Right hindlimb (tissue), 1 donor: ENCODE measurements around the gene INS.

Experiments
- DNase-seq: peaks from one replicate; pipeline ENCODE4 v3.0.0-alpha.2; 2018

The INS gene

DNA sequence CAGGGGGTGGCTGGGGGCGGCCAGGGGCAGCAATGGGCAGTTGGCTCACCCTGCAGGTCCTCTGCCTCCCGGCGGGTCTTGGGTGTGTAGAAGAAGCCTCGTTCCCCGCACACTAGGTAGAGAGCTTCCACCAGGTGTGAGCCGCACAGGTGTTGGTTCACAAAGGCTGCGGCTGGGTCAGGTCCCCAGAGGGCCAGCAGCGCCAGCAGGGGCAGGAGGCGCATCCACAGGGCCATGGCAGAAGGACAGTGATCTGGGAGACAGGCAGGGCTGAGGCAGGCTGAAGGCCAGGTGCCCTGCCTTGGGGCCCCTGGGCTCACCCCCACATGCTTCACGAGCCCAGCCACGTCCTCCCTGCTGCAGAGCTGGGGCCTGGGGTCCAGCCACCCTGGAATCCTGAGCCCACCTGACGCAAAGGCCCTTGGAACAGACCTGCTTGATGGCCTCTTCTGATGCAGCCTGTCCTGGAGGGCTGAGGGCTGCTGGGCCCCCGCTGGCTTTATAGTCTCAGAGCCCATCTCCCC is at the start of gene INS:
TSS of gene INS (minus strand) at position 474 of the 524 bp plus-strand sequence. CDS start at position 236, 238 bp downstream.
- no peak for DNase-seq

GRCh38 chr11:2210366-2211112 is 49.5 kb upstream of the INS start:
- DNase-seq: no peak

DNA sequence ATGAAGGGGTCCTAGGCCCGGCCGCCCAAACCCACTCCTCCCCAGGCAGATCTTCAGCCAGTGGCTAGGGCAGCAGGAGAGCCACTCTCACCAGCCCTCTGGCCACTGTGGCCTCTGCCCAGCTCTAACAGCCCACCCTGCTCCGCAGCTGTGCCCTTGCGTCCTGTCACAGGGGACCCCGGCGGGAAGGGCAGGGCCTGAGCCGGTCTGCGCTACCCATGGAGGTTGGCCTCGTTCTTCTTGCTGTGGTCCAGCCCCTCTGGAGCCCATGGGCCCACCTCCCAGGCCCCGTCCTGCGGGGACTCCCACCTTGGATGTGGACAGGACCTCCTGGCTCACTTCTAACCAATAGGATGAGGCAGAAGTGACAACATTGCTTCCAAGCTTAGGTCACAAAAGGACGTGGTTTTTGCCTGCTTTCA is 48.9 kb upstream of the INS start:
- no peak for DNase-seq

DNA sequence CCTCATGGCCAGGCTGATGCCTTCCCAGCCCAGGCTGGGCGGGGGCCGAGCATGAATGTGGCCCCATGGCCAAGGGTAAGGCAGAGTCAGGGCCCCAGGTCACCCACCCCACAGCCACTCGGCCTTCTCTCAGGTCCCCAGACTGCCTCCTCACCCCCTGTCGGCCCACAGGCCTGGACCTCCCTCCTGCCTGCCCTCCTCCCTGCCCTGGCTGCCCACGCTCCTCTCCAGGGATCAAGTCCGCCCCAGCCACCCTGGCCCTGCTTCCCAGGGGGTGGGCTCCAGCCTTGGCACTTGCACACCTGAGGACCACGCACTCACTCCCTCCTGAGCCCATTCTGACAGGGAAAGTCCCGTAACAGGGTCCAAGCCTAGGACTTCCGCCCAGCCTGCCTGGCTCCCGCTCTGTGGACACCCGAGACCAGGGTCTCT is 48.4 kb upstream of the INS start:
- DNase-seq: no peak

DNA sequence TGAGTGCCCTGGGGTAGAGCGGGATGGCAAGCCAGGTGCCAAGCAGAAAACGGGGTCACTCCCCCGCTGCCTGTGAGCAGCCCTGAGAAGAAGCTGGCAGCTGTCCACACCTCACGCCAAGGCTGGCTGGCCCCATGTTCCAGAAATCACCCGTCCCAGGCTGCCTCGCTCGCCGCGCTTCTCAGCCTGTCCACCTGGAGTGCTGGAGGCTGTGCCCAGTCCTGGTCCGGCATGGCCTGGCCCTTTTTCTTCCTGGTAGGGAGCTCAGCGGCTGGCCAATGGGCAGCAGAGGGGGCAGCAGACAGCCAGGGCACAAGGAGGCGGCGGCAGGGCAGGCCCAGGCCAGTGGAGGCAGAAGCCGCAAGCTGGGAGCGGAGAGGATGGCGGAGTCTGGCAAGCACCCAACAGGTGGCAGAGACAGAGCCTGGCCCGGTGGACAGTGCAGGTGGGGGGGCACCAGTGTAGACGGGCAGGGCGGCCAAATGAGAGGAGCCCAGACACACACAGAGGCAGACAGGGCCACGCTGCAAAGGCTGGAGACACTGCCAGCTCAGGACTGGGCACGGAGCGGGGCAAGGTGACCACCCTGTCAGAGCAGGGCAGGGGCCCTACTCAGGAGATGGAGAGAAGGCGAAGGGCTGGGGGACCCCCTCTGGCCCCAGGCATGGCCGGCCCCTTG is 47.8 kb upstream of the INS start:
- no peak for DNase-seq

- DNase-seq: no peak
These were observed 47.0 kb upstream of the INS start for GRCh38 chr11:2207773-2208621.

- DNase-seq: no peak
These were observed 46.2 kb upstream of the INS start for GRCh38 chr11:2207212-2207611.

DNA sequence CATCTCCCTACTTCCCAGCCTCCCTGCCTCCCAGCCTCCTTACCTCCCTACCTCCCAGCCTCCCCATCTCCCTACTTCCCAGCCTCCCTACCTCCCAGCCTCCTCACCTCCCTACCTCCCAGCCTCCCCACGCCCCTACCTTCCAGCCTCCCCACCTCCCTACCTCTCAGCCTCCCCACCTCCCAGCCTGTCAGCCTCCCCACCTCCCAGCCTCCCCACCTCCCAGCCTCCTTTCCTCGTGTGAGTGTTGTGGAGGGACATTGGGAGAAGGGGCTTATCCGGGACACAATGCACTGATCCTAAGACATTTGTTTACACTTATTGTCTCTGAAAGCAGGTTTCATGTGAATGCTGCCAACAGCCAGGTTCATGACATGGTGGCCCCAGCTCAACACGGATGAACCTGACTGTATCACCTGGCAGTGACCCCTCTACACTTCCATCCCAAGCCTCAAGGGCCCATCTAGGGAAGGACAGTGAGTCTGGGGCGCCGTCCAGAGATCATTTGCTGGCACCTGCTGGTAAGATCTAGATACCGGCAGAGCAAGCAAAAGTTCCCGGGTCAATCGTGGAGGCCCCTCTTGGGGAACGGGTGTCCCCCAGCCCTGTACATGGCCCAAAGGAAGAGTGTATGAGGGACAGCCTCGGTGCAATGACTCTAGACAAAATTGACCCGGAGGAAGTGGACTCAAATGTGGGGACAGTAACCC is 45.1 kb upstream of the INS start:
- DNase-seq: peak; percentile 8

DNA sequence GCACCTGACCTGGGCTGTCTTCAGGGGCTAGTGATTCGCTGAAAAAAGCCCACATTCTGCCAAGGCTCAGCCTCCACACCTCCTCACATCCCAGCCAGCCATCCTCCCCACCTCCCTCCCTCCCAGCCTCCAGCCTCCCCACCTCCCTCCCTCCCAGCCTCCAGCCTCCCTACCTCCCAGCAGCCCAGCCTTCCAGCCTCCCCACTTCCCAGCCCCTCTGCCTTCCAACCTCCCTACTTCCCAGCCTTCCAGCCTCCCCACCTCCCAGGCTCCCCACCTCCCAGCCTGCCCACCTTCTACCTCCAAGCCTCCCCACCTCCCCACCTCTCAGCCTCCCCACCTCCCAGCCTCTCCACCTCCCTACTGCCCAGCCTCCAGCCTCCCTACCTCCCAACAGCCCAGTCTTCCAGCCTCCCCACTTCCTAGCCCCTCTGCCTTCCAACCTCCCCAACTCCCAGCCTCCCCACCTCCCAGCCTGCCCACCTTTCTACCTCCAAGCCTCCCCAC is 44.3 kb upstream of the INS start:
- peak; percentile 4 for DNase-seq

DNA sequence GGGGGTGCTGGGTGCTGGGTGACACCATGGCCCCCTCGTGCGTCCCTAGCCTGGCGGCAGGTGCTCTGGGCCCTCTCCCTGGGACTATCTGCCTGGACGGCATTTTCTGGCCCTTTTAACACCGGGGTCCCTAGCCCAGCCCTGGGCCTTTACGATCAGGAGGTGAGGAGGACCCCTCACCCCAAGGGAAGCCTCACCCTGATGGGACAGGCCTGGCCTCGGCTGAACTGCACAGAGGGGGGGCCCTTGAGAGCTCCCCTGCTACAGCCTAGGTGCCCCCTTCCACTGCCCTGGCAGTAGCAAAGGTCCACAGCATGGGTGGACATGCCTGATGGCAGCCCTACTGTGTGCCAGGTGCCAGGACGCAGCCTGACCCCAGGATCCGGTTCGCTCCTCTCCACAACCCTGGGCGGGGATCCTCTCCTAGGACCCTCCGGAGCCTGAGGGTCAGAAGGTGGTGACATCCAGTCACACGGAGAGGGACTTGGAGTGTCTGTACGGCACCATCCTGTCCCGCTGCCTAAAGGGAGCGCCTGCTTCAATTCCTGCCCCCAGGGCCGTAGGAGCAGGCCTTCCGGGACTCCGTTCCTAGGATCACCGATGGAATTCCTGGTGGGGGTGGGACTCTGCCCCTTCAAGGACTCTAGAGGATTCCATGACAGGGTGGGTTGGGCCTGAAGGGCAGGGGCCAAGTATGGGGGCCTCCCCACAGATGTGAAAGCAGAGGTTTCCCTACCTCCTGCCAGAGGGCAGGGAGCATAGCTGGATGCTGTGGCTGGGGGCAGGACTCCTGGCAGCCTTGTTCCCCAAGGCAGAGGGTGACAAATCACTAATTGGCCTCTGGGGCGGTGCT is 43.6 kb upstream of the INS start:
- DNase-seq: peak; percentile 10

- peak; percentile 12 for DNase-seq
These were observed 42.6 kb upstream of the INS start for GRCh38 chr11:2203440-2204259.

GRCh38 chr11:2202900-2203439 is 42.0 kb upstream of the INS start:
- peak; percentile 16 for DNase-seq

GRCh38 chr11:2202071-2202899 is 41.3 kb upstream of the INS start:
- no peak for DNase-seq

DNA sequence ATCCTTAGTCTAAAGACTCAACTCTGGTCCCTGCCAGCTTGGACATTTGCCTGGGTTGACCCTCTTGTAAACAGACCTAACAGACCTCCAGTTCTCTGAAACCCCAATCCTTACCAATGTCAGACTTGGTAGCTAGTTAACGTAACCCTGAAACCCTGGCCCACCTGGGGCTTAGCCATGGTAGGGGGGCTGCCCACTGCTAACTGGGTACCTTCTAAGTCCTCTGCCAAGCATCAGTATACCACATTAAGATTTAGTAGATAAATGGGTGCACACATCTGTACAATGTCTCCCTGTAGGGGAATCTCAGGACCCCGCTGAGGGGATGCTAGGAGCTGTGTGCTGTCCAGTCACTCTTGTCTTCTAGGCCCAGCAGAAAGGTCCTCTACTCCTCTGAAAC is 40.5 kb upstream of the INS start:
- DNase-seq: no peak

GRCh38 chr11:2200957-2201519 is 40.0 kb upstream of the INS start:
- no peak for DNase-seq

GRCh38 chr11:2200536-2200935 is 39.5 kb upstream of the INS start:
- DNase-seq: no peak

DNA sequence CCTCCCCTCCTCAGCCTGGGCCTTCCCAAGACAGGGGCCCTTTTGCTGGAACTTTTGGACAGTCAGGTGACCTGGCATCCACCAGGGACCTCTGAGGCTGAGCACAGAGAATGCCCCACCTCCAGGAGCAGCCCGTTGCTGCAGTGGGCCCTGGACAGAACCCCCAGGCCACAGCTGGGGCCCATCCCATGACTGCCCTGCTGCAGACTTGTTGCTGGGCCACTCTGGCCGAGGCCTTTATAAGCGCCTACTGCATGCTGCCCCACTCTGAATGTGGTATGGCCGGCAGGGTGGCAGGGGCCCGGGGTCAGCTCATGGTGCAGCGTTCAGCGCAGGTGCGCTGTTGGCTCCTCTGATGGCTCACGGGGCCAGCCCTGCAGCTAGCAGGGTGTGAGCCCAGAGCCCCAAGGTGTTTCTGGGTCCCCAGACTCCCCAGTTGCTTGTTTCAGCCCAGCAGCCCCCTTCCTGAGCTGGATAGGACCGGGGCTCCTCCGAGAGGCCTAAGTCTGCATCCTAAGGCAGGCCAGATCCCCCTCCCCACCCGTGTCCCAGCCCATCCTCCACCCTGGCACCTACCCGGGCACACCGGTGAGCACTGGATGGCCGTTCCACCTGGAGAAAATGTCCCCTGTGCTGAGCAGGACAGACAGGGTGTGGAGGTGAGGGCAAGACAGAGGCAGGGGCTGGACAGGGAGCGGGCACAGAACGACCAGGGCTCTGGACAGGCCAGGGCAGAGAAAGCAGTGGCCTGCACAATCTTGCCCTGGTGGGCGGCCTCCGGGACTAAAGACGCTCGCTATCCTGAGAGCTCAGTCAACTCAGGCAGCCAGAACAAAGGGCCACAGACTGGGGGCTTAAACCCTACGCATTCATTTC is 38.7 kb upstream of the INS start:
- no peak for DNase-seq
